Karpas-422 (cell line): ENCODE measurements around the gene ZNF222. TPM values are rescaled to one million over a fixed set of nuclear protein-coding genes. Genes with fewer than 3 reads are reported as not detected.

ENCODE experiments used
- DNase-seq: peaks from one replicate; pipeline ENCODE4 v3.0.0-alpha.2; 2015
- H2AFZ ChIP-seq: fragments of 200-600 bp; sonication (generic); 2 replicates; pipeline ENCODE4 v1.6.1; 2014; ENCODE audit warnings: antibody characterized with exemption, low read length, mixed read lengths
- H3K27ac ChIP-seq: fragments of 200-600 bp; sonication (generic); 2 replicates; pipeline ENCODE4 v1.5.1; 2014; ENCODE audit warnings: mild to moderate bottlenecking, low read length, moderate library complexity
- H3K27me3 ChIP-seq: fragments of 200-600 bp; sonication (generic); 2 replicates; pipeline ENCODE4 v1.6.1; 2014; ENCODE audit warnings: low read length, mixed read lengths
- H3K36me3 ChIP-seq: fragments of 200-600 bp; sonication (generic); 2 replicates; pipeline ENCODE4 v1.6.1; 2014; ENCODE audit warnings: low read length, mixed read lengths; ENCODE audit not compliant: insufficient read depth
- H3K4me1 ChIP-seq: fragments of 200-600 bp; sonication (generic); 2 replicates; pipeline ENCODE4 v1.6.1; 2014; ENCODE audit warnings: mild to moderate bottlenecking, low read length, mixed read lengths
- H3K4me2 ChIP-seq: fragments of 200-600 bp; sonication (generic); 2 replicates; pipeline ENCODE4 v1.6.1; 2014; ENCODE audit warnings: low read length, low read depth, mild to moderate bottlenecking; ENCODE audit not compliant: poor library complexity, severe bottlenecking
- H3K4me3 ChIP-seq: fragments of 200-600 bp; sonication (generic); 2 replicates; pipeline ENCODE4 v1.5.1; 2014; ENCODE audit warnings: mild to moderate bottlenecking, antibody characterized with exemption, low read length, mixed read lengths
- H3K79me2 ChIP-seq: fragments of 200-600 bp; sonication (generic); 2 replicates; pipeline ENCODE4 v1.6.1; 2014; ENCODE audit warnings: mild to moderate bottlenecking, low read length, mixed read lengths
- H3K9ac ChIP-seq: fragments of 200-600 bp; sonication (generic); 2 replicates; pipeline ENCODE4 v1.6.0; 2014; ENCODE audit warnings: low read length
- H3K9me2 ChIP-seq: fragments of 200-600 bp; sonication (generic), shearing (Covaris generic); replicated peaks from 2 replicates; pipeline ENCODE4 v1.6.0; 2014; ENCODE audit warnings: mild to moderate bottlenecking, low read length, moderate library complexity; ENCODE audit not compliant: insufficient read depth
- H3K9me3 ChIP-seq: fragments of 300-700, 200-600 bp; sonication (generic); 2 replicates; pipeline ENCODE4 v1.6.1; 2014; ENCODE audit warnings: low read length, mixed read lengths
- H4K20me1 ChIP-seq: fragments of 200-600 bp; sonication (generic); 2 replicates; pipeline ENCODE4 v1.6.1; 2014; ENCODE audit warnings: mild to moderate bottlenecking, antibody characterized with exemption, low read length, low read depth; ENCODE audit not compliant: insufficient read depth
- small RNA-seq: library from RNA; depleted of rRNA; stranded (forward); fragments of <200 nt; gene quantifications from one replicate; pipeline ENCODE3, GENCODE V24; 2014
- total RNA-seq: library from RNA; depleted of rRNA; stranded (reverse); fragments of >200 nt; shearing (Covaris generic); gene quantifications from 2 replicates; pipeline ENCODE4 v1.2.3, GENCODE V29; 2014; ENCODE audit warnings: low replicate concordance; rRNA removed

Gene ZNF222
- total RNA-seq, 1 experiment from 2014 or later: 1.7 TPM

DNA sequence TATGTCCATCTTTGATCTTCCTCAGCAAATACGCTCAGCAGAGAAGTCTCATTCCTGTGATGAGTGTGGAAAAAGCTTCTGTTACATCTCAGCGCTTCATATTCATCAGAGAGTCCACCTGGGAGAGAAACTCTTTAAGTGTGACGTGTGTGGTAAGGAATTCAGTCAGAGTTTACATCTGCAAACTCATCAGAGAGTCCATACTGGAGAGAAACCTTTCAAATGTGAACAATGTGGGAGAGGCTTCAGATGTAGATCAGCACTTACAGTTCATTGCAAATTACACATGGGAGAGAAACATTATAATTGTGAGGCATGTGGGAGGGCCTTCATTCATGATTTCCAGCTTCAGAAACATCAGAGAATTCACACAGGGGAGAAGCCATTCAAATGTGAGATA is 41.1 kb downstream of the ZNF222 start:
- Histone ChIP-seq H3K9me3 (peaks cover 21% of the 10 kb centered on the region), H3K36me3 (no peaks in the 10 kb centered on the region), H3K4me1 (no peaks in the 10 kb centered on the region), H3K27ac (no peak overlapping the region), H3K9me2 (no peaks in the 10 kb centered on the region), H4K20me1 (no peaks in the 10 kb centered on the region), H3K27me3 (no peaks in the 10 kb centered on the region), H3K4me2 (no peak overlapping the region), H3K9ac (no peak overlapping the region), H2AFZ (no peak overlapping the region), H3K4me3 (no peak overlapping the region), H3K79me2 (no peaks in the 10 kb centered on the region)
- DNase-seq: no peak

DNA sequence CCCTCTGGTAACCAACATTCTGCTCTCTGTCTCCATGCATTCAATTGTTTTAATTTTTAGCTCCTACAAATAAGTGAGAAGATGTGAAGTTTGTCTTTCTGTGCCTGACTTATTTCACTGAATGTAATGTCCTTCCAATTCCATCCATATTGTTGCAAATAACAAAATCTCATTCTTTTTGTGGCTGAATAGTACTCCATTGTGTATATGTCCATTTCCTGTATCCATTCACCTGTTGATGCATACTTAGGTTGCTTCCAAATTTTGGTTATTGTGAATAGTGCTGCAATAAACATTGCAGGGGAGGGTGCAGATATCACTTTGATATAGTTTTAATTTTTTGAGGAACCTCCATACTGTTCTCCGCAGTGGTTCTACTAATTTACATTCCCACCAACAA is 44.2 kb downstream of the ZNF222 start:
- Histone ChIP-seq H4K20me1 (no peaks in the 10 kb centered on the region), H3K36me3 (no peaks in the 10 kb centered on the region), H3K9ac (no peak overlapping the region), H3K27ac (no peak overlapping the region), H3K9me2 (no peaks in the 10 kb centered on the region), H3K79me2 (no peaks in the 10 kb centered on the region), H3K4me1 (no peaks in the 10 kb centered on the region), H3K4me3 (no peak overlapping the region), H3K4me2 (no peak overlapping the region), H2AFZ (no peak overlapping the region), H3K27me3 (no peaks in the 10 kb centered on the region), H3K9me3 (peaks cover 21% of the 10 kb centered on the region)
- no peak for DNase-seq

DNA sequence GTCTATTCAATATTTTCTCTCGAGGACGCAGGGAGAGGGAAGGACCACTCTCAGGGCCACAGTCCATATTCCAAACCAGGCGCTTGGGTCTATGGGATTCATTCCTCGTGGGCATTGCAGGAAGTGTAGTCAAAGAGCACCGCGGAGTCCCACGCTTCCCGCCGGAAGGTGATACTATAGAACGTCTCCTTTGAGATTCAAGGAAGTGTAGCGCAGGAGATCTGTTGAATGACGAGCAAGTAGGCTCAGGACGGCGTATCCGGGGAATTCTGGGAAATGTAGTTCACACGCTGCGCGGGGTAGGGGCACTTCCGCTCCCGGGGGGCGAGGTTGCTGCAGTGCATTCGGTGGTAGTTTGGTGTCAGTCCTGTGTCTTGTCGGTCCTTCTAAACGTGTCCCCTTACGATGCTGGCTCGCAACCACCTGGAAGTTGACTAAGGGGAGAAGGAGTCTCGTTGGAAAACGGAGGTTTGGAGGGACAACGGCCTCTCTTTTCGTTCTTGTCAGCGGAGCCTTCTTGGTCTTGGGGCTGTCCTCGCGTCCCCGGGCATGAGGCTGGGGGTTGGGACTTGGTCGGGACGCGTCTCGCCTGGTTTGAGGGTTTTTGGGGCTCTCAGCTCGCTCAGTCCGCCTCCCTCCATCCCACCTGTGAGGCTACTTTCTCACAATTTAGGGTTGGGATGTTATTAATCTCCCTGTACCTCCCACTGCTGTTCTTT is 46.8 kb downstream of the ZNF222 start, which contains the start of gene ZNF284:
ZNF284 (plus strand) TSS at position 336 of the 719 bp plus-strand sequence. CDS start 4,231 bp downstream, outside the sequence.
- Histone ChIP-seq H3K79me2 (no peaks in the 10 kb centered on the region), H4K20me1 (no peaks in the 10 kb centered on the region), H2AFZ (no peak within 1 kb of the TSS), H3K27me3 (no peaks in the 10 kb centered on the region), H3K27ac (no peak within 1 kb of the TSS), H3K36me3 (no peaks in the 10 kb centered on the region), H3K9me2 (no peaks in the 10 kb centered on the region), H3K4me3 (no peak within 1 kb of the TSS), H3K4me2 (no peak within 1 kb of the TSS), H3K9me3 (peaks cover 7% of the 10 kb centered on the region), H3K9ac (no peak within 1 kb of the TSS), H3K4me1 (no peaks in the 10 kb centered on the region)
- no peak for DNase-seq

DNA sequence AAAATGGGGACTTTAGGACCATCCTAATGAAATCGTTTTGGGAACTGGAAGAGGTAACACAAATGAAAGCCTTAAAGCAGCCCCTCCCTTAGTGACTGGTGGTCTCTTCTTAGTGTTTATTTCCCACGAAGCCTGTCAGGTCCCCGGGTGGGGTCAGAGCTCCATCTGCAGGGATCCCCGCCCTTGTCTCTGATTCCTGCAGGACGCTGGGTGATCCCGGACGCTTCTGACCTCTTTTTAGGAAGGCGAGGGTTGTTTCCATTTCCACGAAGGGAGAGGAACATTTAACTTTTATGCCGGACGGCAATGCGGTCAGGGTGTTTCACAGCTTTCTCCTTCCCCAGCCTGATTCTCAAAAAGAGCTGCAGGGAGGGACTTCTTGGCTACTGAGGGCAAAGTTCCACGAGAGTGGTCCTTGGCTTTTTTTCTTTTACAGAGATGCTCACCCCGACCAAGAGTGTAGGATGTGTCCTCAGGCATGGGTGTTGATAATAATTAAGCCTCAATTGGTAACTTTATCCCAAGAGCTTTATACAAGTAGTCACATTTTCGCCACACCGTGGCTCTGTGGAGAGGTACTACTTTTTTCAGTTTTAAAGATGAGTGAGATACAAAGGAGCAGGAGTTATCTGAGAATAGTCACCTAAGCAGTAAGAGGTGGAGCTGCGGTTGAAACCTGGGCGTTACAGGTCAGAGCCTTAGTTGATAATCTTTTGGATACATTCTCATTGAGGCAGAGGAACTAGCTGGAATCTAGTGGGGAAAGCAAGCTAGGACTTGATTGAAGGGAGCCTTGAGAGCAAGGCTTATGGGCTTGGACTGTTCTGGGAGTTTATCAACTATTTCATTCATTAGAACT is 47.6 kb downstream of the ZNF222 start:
- DNase-seq: no peak
- Histone ChIP-seq H2AFZ (no peak overlapping the region), H3K9me2 (no peaks in the 10 kb centered on the region), H3K4me2 (no peak overlapping the region), H3K79me2 (no peaks in the 10 kb centered on the region), H3K4me1 (no peaks in the 10 kb centered on the region), H3K4me3 (no peak overlapping the region), H3K9ac (no peak overlapping the region), H3K36me3 (no peaks in the 10 kb centered on the region), H3K27me3 (no peaks in the 10 kb centered on the region), H4K20me1 (no peaks in the 10 kb centered on the region), H3K9me3 (no peaks in the 10 kb centered on the region), H3K27ac (no peak overlapping the region)

DNA sequence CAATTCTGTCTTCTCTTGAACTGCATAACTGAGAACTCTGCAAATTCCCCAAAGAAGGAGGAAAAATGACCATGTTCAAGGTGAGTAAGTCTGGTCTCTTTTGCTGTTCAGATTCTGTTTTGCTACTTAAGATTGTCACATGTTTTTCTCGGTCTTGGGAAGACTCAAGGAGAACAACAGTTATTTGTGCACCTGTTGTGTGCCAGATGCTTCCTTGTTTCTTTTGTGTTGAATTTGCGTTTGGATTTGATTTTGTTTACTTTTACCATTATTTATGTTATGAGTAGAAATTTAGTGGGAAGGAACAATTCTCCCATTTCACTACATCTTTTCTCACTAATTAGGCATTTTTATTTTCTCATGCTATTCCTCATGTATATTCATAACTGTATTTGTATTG is 51.1 kb downstream of the ZNF222 start:
- Histone ChIP-seq H3K4me2 (no peak overlapping the region), H3K4me3 (no peak overlapping the region), H3K9me2 (no peaks in the 10 kb centered on the region), H4K20me1 (no peaks in the 10 kb centered on the region), H3K27me3 (no peaks in the 10 kb centered on the region), H3K9ac (no peak overlapping the region), H3K9me3 (no peaks in the 10 kb centered on the region), H2AFZ (no peak overlapping the region), H3K27ac (no peak overlapping the region), H3K36me3 (no peaks in the 10 kb centered on the region), H3K4me1 (no peaks in the 10 kb centered on the region), H3K79me2 (no peaks in the 10 kb centered on the region)
- DNase-seq: no peak

Small RNA genes within 50 kb of the gene (small RNA-seq; reads per million reads assigned to genes)
- gene AC006213.5: not detected

Other genes with a start within 250 kb of the ZNF222 start
- 0.32 TPM in 1 of 2 replicates, not detected in the other for gene KCNN4, start 244.4 kb upstream of the ZNF222 start, total RNA-seq
- not detected in 2 replicates for gene LYPD5, start 222.9 kb upstream of the ZNF222 start, total RNA-seq
- gene ZNF283, start 198.1 kb upstream of the ZNF222 start, total RNA-seq: 14.4 and 18.5 TPM in 2 replicates
- 0.22 and 2.6 TPM in 2 replicates for gene ZNF404, start 141.4 kb upstream of the ZNF222 start, total RNA-seq
- gene ZNF45, start 90.1 kb upstream of the ZNF222 start, total RNA-seq: 17.5 and 21.7 TPM in 2 replicates
- 0.19 TPM in 1 of 2 replicates, not detected in the other for gene ZNF221, start 74.2 kb upstream of the ZNF222 start, total RNA-seq
- gene ZNF155, start 41.2 kb upstream of the ZNF222 start, total RNA-seq: not detected in 2 replicates
- 2.9 and 4.3 TPM in 2 replicates for gene ZNF230, start 22.4 kb upstream of the ZNF222 start, total RNA-seq
- 0.65 TPM in 1 of 2 replicates, not detected in the other for gene ZNF223, start 26.7 kb downstream of the ZNF222 start, total RNA-seq
- not detected in 2 replicates for gene ZNF284, start 46.8 kb downstream of the ZNF222 start, total RNA-seq
- 25.3 and 56.1 TPM in 2 replicates for gene ZNF224, start 69.0 kb downstream of the ZNF222 start, total RNA-seq
- 5.1 and 5.2 TPM in 2 replicates for gene ZNF225, start 88.0 kb downstream of the ZNF222 start, total RNA-seq
- gene ZNF234, start 116.2 kb downstream of the ZNF222 start, total RNA-seq: 2.0 and 3.0 TPM in 2 replicates
- 10.7 and 26.6 TPM in 2 replicates for gene ZNF226, start 139.7 kb downstream of the ZNF222 start, total RNA-seq
- gene ZNF227, start 187.2 kb downstream of the ZNF222 start, total RNA-seq: 28.4 and 29.5 TPM in 2 replicates
- gene ZNF233, start 234.5 kb downstream of the ZNF222 start, total RNA-seq: 1.9 and 5.8 TPM in 2 replicates